ENCODE results near the gene SRPK2.
"Not testable (repeated sequence)": the region's sequence is repeated elsewhere in the genome, so short reads cannot be mapped to it uniquely, and the experiment has no call there.

The SRPK2 gene

GRCh38 chr7:105336009-105336408, 52.7 kb downstream of the SRPK2 start:
- no peak for DNase-seq

DNA sequence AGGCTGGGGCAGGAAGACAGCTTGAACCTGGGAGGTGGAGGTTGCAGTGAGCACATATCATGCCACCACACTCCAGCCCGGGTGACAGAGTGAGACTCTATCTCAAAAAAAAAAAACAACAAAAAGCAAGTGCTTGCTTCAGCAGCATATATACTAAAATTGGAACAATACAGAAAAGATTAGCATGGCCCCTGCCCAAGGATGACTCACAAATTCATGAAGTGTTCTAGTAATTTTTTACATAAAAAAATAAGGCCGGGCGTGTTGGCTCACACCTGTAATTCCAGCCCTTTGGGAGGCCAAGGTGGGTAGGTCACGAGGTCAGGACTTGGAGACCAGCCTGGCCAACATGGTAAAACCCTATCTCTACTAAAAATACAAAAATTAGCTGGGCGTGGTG, 56.1 kb downstream of the SRPK2 start:
- DNase-seq: not testable (repeated sequence)

GRCh38 chr7:105330526-105330925, 58.2 kb downstream of the SRPK2 start:
- DNase-seq: no peak

- no peak for DNase-seq
Measured at GRCh38 chr7:105327201-105327600, 61.5 kb downstream of the SRPK2 start.

DNA sequence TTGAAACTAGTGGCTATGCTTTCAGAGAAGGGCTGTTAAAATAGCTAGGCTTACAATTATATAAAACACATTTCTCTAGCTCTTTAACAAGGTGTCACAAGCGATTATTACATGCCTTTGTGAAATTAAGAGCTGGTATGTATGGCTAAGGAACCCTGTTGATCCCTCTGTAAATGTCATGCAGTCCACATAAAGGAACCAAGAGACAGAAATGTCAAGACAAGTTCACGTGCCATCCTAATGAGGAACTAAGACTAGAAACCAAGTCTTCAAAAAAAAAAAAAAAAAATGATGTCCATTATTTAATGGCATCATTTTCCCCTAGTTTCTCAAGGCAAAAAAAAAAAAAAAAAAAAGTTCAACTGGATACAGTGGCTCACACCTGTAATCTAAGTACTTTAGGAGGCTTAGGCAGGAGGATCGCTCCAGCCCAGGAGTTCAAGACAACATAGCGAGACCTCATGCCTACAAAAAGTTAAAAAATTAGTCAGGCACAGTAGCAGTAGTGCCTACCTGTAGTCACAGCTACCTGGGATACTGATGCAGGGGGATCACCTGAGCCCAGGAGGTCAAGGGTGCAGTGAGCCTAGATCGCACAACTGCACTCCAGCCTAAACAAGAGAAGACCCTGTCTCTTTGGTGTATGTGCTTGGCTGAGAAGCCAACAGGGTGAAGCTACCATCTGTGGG, 63.4 kb downstream of the SRPK2 start:
- DNase-seq: no peak

GRCh38 chr7:105324606-105325005, 64.1 kb downstream of the SRPK2 start:
- DNase-seq: not testable (repeated sequence)

DNA sequence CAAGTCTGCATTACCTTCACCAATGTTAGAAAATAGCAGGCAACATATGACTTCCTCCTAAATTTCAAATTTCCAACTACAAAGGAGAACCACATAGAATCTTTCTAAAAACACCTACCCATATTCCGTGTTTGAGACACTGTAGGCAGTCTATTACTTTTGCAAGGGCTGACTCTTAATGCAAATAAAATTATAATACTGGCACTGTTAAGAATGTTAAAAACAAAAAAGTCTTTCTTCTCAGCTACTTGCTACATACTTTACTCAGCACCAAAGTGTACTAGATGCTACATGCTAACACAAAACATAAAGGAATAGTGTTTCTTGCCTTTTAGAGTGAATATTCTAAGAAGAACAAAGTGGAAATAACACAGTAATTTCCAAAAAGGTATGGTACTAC, 65.4 kb downstream of the SRPK2 start:
- no peak for DNase-seq

GRCh38 chr7:105322655-105323277, 66.0 kb downstream of the SRPK2 start:
- no peak for DNase-seq

GRCh38 chr7:105321754-105322455, 66.8 kb downstream of the SRPK2 start:
- no peak for DNase-seq

GRCh38 chr7:105320896-105321295, 67.8 kb downstream of the SRPK2 start:
- no peak for DNase-seq

- DNase-seq: no peak
Measured at GRCh38 chr7:105319578-105319977, 69.1 kb downstream of the SRPK2 start.

- no peak for DNase-seq
Measured at GRCh38 chr7:105316578-105317344, 72.0 kb downstream of the SRPK2 start.

DNA sequence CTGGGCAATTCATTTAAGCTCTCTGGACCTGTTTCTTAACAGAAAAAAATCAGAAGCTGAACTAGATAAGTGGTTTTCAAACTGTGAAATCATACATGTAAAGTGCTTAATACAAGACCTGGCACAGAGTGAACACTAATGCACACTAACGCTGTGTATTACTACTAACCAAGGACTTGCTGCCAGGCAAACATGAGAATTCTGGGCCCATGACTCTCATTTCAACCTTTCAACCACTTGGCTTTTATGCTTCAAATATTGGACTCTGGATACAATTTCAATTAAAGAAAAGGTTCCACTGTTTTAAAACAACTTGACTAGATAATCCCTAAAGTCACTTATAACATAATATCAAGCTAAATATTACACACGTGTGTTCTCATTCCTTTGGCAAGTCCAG, 73.4 kb downstream of the SRPK2 start:
- DNase-seq: no peak

- peak; percentile 18 for DNase-seq
Measured at GRCh38 chr7:105309235-105310169, 79.2 kb downstream of the SRPK2 start.

DNA sequence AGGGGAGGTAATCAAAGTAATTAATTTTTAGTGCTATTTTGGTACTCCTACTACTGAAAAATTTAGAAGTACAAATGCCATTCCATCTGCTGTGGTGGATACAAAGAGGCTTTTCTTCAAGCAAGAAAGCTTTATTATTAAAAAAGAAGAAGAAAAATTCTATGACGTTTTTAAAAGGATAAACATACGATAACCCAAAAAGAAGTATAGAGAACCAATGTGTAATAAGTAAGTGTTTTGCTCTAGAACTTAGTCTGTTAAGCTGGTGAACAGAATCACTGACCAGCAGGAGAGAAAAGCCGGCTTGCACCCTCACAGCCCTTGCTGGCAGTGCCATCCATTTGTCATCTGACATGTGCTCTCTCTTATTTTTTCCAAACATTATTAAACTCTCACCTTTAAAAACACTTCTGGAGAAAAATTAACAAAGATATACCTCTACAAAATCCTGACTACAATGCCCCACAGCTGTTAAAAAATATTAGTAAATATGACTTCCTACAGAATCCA, 81.5 kb downstream of the SRPK2 start:
- DNase-seq: no peak

GRCh38 chr7:105306298-105306748, 82.4 kb downstream of the SRPK2 start:
- DNase-seq: peak; percentile 60

GRCh38 chr7:105305633-105306032, 83.1 kb downstream of the SRPK2 start:
- no peak for DNase-seq

DNA sequence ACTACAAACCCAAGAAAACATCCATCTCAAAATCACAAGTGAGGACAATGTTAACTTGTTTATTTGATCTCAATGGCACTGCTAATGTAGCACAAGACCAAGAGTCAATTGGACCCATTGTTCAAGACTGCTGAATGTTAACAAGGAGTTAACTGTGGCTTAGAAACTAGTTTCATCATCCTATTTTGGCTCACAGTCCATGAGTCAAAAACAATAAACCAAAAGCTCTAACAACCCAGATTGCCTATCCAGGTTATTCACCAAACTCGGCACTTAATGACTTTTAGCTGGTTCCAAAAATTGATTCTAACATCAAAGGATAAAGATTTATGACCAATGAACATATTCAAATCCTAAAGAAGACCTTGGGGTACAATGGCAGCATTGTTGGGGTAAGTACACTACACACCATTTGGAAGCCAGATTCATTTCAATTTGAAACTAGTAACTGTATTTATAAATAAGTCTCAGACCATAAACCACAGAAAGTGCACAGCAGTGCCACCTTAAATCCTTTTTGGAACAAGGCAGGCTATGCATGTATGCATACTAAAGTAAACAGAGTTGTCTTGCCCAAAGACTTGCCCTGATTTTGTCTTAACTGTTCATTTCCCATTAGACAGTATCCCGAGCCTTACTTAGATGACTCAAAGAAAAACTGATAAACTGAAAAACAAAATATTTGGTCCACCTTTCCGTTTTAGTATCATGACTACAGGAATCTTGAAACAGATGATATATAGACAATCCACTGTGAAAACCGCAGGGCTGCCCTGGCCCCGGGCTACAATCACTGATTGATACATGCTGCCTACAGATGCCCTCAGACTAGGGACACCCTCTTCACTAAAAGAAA, 84.5 kb downstream of the SRPK2 start:
- peak; percentile 59 for DNase-seq

DNA sequence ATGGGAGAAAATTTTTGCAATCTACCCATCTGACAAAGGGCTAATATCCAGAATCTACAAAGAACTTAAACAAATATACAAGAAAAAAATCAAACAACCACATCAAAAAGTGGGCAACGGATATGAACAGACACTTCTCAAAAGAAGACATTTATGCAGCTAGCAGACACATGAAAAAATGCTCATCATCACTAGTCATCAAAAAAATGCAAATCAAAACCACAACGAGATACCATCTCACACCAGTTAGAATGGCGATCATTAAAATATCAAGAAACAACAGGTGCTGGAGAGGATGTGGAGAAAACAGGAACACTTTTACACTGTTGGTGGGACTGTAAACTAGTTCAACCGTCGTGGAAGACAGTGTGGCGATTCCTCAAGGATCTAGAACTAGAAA, 88.1 kb downstream of the SRPK2 start:
- peak; percentile 51 for DNase-seq

GRCh38 chr7:105298439-105298894, 90.3 kb downstream of the SRPK2 start:
- peak; percentile 68 for DNase-seq

GRCh38 chr7:105297985-105298384, 90.7 kb downstream of the SRPK2 start:
- DNase-seq: peak; percentile 58

Measured in activated CD4-positive, alpha-beta T cell treated with anti-CD3 and anti-CD28 coated beads, Interleukin-2, amount 50 U/mL, for 16 hours (primary cell).